ES-I3 (cell line): Measurements from ENCODE around the gene UBE2L3.
"Not testable (repeated sequence)": the region's sequence is repeated elsewhere in the genome, so short reads cannot be mapped to it uniquely, and the experiment has no call there.

Source experiments
- H3K36me3 ChIP-seq: 2 replicates; pipeline ENCODE4 v1.6.1; 2013; ENCODE audit warnings: mild to moderate bottlenecking, low read length, control low read depth, moderate library complexity; ENCODE audit not compliant: insufficient read depth
- H3K4me1 ChIP-seq: 2 replicates; pipeline ENCODE4 v1.6.1; 2013; ENCODE audit warnings: mild to moderate bottlenecking, control low read depth, low read length; ENCODE audit not compliant: insufficient read depth
- H3K9ac ChIP-seq: 2 replicates; pipeline ENCODE4 v1.6.1; 2013; ENCODE audit warnings: low read depth, mild to moderate bottlenecking, low read length, moderate library complexity
- H3K9me3 ChIP-seq: 2 replicates; pipeline ENCODE4 v1.6.1; 2013; ENCODE audit warnings: mild to moderate bottlenecking, low read length, moderate library complexity; ENCODE audit not compliant: control insufficient read depth, insufficient read depth

Gene UBE2L3

DNA sequence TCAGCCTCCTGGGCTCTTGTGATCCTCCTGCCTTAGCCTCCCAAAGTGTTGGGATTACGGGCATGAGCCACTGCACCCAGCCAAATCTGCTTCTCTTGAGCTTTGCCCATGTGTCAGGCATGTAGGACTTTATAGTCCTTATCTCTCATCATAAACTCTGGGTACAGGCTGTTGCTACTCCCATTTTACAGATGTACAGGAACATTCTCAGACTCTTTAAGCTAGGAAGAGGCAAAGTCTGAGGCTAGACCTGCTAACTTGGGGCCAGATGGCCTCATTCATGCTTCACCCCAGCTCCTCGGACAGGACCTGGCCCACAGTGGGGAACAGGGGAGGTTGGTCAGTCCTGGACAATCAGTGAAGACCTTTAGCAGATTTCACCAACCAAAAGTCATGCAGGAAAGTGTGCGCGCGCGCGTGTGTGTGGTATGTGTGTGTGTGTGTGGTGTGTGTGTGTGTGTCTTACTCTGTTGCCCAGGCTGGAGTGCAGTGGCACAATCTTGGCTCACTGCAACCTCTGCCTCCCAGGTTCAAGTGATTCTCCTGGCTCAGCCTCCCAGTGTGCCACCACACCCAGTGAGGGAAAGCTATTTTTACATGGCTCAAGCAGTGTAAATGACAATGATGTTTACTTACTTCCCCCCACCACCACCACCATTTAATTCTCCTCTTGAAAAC is 38.5 kb downstream of the UBE2L3 start:
- Histone ChIP-seq H3K9ac (no peak overlapping the region), H3K36me3 (no peaks in the 10 kb centered on the region; the same call in 1 of the 2 replicates), H3K4me1 (no peaks in the 10 kb centered on the region), H3K9me3 (no peaks in the 10 kb centered on the region)

DNA sequence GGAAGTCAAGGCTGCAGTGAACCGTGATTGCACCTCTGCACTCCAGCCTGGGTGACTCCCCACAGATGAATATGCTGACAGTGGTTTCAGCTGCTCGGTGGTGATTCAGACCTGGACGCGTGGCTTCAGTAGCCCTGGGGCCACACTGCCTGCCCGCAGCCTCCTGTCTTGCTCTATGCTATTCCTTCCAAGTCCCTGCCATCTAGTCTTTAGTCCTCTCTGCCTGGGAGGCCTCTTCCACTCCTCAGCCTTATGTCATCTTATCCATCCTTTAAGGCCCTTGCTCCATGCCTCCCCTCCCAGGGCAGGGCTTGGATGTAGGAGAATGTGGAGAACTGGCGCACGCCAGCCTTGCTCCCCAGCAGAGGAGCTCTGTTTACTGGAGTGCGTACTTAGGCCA is 39.3 kb downstream of the UBE2L3 start:
- Histone ChIP-seq H3K9ac (no peak overlapping the region), H3K4me1 (no peaks in the 10 kb centered on the region), H3K36me3 (peaks cover 4% of the 10 kb centered on the region), H3K9me3 (no peaks in the 10 kb centered on the region)

DNA sequence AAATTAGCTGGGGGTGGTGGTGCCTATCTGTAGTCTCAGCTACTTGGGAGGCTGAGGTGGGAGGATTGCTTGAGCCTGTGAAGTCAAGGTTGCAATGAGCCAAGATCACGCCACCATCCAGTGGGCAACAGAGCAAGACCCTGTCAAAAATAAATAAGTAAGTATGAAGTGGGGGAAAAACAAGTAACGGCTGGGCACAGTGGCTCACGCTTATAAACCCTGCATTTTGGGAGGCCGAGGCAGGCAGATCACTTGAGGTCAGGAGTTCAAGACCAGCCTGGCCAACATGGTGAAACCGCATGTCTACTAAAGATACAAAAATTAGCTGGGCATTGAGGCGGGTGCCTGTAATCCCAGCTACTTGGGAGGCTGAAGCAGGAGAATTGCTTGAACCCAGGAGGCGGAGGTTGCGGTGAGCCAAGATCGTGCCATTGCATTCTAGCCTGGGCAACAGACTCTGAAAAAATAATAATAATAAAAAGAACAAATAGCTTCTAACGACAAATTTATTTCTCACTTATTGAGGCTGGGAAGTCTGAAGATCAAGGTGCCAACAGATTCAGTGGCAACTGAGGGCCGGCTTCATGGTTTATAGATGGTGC is 42.1 kb downstream of the UBE2L3 start:
- H3K36me3 ChIP-seq = peaks cover 14% of the 10 kb centered on the region
- H3K9ac ChIP-seq, H3K9me3 ChIP-seq, H3K4me1 ChIP-seq: not testable (repeated sequence)

DNA sequence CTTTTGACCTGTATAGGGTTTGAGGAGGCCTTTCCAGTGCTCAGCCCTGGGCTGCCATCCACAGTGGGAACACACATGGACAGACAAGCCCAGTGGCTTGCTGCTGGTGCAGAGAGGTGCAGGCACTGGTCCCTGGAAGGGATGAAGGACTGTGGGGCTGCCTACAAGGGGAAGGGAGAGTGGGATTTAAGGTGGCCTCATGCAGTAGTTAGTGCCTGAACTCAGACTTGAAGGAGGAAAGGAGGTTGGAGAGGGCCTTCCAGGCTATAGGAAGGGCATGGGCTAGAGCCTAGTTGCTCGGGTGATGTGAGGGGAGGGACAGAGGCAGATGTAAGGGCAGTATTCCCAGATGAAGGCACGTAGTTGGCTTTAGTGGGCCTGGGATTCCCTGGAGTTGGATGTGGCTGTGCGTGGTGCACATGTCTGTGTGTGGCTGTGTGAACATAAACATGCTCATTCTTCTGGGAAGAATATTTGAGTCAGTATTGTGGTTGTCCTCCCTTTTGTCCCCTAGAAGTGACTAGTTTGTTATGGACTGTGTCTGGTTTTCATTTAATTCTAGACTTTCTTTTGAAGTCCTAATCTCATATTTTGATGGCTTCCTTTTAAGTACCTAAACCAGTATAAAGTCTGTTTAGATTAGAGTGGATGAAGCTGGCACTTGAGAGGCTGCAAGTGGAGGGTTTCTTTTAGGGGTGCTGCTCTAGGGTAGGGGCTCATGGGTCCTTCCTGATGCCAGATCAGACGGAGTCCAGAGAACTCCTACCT is 43.9 kb downstream of the UBE2L3 start:
- Histone ChIP-seq H3K4me1 (no peaks in the 10 kb centered on the region), H3K9ac (no peak overlapping the region), H3K36me3 (peaks cover 19% of the 10 kb centered on the region), H3K9me3 (no peaks in the 10 kb centered on the region)

- H3K9me3 ChIP-seq = no peaks in the 10 kb centered on the region
- H3K4me1 ChIP-seq = no peaks in the 10 kb centered on the region
- peaks cover 19% of the 10 kb centered on the region for H3K36me3 ChIP-seq
These were observed 45.3 kb downstream of the UBE2L3 start for GRCh38 chr22:21612858-21613257.

GRCh38 chr22:21613553-21614233 is 46.2 kb downstream of the UBE2L3 start:
- no peaks in the 10 kb centered on the region for H3K9me3 ChIP-seq
- peaks cover 19% of the 10 kb centered on the region for H3K36me3 ChIP-seq
- H3K9ac ChIP-seq = no peak overlapping the region
- H3K4me1 ChIP-seq = no peaks in the 10 kb centered on the region

More at GRCh38 chr22:21612858-21613257, 45.3 kb downstream of the UBE2L3 start:
- no peak overlapping the region for H3K9ac ChIP-seq

DNA sequence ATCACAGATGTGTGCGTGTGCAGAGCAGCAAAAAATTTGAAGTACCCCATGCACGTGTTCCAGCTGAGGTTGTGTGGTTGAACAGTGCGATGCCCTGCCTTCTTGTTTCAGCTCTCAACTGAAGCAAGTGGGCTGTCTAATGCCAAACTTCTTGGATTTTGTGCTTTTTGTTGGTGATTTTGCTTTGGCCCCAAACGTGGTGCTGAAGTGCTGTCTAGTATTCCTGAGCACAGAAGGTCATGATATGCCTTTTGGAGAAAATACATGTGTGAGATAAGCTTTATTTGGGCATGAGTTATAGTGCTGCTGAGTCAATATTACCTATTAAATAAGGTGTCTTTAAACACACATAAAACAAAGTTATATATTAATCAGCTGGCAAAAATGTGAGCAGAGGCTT is 48.2 kb downstream of the UBE2L3 start:
- Histone ChIP-seq H3K4me1 (no peaks in the 10 kb centered on the region), H3K9me3 (no peaks in the 10 kb centered on the region), H3K9ac (no peak overlapping the region), H3K36me3 (peaks cover 24% of the 10 kb centered on the region)

- H3K4me1 ChIP-seq, H3K9me3 ChIP-seq, H3K9ac ChIP-seq: not testable (repeated sequence)
- H3K36me3 ChIP-seq = peaks cover 15% of the 10 kb centered on the region
These were observed 49.8 kb downstream of the UBE2L3 start for GRCh38 chr22:21617337-21617736.

DNA sequence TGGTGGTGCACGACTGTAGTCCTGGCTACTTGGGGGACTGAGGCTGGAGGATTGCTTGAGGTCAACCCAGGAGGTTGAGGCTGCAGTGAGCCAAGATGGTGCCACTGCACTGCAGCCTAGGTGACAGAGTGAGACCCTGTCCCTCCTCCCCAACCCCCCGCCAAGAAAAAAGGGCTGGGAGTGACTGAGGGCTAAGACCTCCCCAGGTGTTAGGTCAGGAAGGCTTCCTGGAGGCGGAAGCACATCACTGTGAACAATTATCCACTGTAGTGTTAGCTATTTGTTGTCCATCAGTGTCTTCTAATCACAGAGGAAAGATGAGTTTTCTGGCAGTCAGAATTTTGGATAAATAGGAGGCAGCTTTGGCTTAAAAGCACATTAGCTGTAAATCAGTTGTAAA is 53.5 kb downstream of the UBE2L3 start:
- Histone ChIP-seq H3K4me1 (no peaks in the 10 kb centered on the region), H3K9ac (no peak overlapping the region), H3K9me3 (no peaks in the 10 kb centered on the region), H3K36me3 (peaks cover 4% of the 10 kb centered on the region)

- Histone ChIP-seq H3K9ac (no peak overlapping the region), H3K9me3 (no peaks in the 10 kb centered on the region), H3K4me1 (no peaks in the 10 kb centered on the region), H3K36me3 (peaks cover 4% of the 10 kb centered on the region)
These were observed 54.8 kb downstream of the UBE2L3 start for GRCh38 chr22:21622011-21622918.

GRCh38 chr22:21622919-21623647 is 55.6 kb downstream of the UBE2L3 start:
- H3K36me3 ChIP-seq = peaks cover 4% of the 10 kb centered on the region
- H3K4me1 ChIP-seq = no peaks in the 10 kb centered on the region

DNA sequence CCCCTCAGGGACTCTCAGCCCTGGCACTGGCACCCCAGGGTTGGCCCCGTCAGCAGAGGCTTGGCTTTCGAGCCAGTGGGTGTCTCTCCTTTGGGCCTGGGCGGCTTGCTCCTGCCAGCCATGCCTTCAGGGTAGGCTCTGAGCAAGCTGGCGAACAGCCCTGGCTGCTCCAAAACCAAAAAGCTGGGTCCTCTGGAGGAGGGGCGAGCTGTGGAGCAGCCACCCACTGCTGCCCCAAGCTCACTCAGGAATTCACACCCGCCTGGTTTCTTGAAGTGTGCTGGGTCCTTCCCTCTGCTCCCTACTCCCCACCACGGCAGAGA is 56.1 kb downstream of the UBE2L3 start:
- Histone ChIP-seq H3K36me3 (peaks cover 8% of the 10 kb centered on the region), H3K9me3 (no peaks in the 10 kb centered on the region), H3K4me1 (no peaks in the 10 kb centered on the region), H3K9ac (no peak overlapping the region)

More at GRCh38 chr22:21622919-21623647, 55.6 kb downstream of the UBE2L3 start:
- Histone ChIP-seq H3K9me3 (no peaks in the 10 kb centered on the region), H3K9ac (no peak overlapping the region)

- Histone ChIP-seq H3K9ac (no peak overlapping the region), H3K4me1 (no peaks in the 10 kb centered on the region), H3K9me3 (no peaks in the 10 kb centered on the region), H3K36me3 (peaks cover 8% of the 10 kb centered on the region)
These were observed 56.8 kb downstream of the UBE2L3 start for GRCh38 chr22:21624120-21624879.
